Measurements from ENCODE around the gene NEU3. TPM values are rescaled to one million over a fixed set of nuclear protein-coding genes. Genes with fewer than 3 reads are reported as not detected.
"Not testable (repeated sequence)": the region's sequence is repeated elsewhere in the genome, so short reads cannot be mapped to it uniquely, and the experiment has no call there.

Gene NEU3
- total and polyA plus RNA-seq, 5 donors: 3.6 to 7.2 (median 5.0) TPM

DNA sequence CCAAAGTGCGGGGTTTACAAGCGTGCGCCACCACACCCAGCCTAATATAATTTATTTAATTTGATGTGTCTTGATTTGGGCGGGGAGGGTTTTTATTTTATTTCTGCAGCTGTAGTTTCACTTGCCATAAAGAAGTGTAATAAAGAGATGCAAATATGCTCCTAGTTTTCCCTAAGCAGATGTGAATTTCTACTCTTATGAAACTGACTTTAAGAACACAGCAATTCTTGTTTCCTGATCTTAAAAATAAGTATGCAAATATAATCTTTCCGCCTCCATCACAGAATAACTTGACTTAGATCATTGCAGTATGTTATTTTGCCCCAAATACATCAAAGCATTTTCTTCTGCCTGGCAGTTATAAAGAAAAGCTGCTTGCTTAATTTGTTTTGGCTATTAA lies 35.3 kb upstream of the NEU3 start:
- no peaks in the 10 kb centered on the region for H3K27me3 ChIP-seq (ENCODE audit: control insufficient read depth, insufficient read depth)
- no peak overlapping the region for H3K4me3 ChIP-seq (ENCODE audit: low read length)
- intact Hi-C loops (cut with DNase I): no loop called here
- ATAC-seq: no peak
- DNase-seq: no peak
- H3K4me1 ChIP-seq (ENCODE audit: control insufficient read depth, insufficient read depth, low read length): peaks cover 9% of the 10 kb centered on the region
- 97% methylated on average over 5 of the region's 5 CpGs for WGBS
- H3K27ac ChIP-seq (ENCODE audit: low read length): no peak overlapping the region
- H3K9me3 ChIP-seq (ENCODE audit: control insufficient read depth, low read length): no peaks in the 10 kb centered on the region

DNA sequence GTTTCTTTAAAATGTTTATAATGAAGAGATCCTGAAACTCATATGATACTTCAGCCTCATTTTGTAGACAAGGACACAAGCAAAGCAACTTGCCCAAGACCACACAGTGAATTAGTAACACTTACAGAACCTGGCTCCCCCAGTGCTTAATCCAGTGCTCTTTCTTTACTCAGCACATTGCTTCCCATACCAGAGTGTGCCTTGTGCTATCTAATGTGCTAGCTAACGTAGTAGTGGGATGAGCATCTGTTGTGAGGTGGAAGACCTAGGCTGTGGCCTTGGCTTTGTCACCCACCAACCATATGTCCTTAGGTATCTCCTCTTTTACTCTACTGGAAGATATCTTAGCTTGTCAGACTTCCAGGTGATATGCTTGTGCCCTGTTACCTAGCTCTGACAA lies 34.5 kb upstream of the NEU3 start:
- Histone ChIP-seq H3K4me3 (ENCODE audit: low read length) (no peak overlapping the region), H3K9me3 (ENCODE audit: control insufficient read depth, low read length) (no peaks in the 10 kb centered on the region), H3K27ac (ENCODE audit: low read length) (no peak overlapping the region), H3K27me3 (ENCODE audit: control insufficient read depth, insufficient read depth) (no peaks in the 10 kb centered on the region), H3K4me1 (ENCODE audit: control insufficient read depth, insufficient read depth, low read length) (peaks cover 9% of the 10 kb centered on the region)
- WGBS: 88% methylated on average over 1 of the region's 1 CpG
- no peak for DNase-seq
- intact Hi-C loops (cut with DNase I): no loop called here
- no peak for ATAC-seq

DNA sequence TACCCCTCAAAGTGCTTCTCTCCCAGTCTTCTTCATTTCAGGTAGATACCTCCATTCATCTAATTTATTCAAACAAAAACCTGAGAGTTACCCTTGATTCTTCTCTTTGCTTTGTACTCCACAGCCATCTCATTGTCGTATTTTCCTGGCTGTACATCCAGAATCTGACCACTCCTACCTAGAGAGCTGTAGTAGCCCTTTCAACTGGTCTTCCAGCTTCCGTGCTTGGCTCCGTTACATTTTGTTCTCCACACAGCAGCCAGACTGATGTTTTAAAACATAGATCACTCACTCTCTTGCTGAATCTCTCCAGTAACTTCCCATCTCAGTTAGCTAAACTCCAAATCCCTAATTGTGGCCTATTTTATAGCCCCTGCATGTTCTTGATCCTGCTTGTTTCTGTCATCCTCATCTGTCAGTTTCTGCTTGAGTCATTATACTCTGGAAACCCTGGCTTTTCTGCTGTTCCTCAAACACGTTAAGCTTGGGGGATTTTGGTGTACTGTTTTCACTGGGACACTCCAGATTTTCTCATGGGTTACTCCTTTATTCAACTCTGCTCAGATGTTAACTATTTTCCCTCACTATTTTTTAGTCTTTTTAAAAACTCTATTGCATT lies 32.2 kb upstream of the NEU3 start:
- peak; percentile 53 to 63 for ATAC-seq
- Histone ChIP-seq H3K4me3 (ENCODE audit: low read length) (no peak overlapping the region), H3K9me3 (ENCODE audit: control insufficient read depth, low read length) (no peaks in the 10 kb centered on the region), H3K4me1 (ENCODE audit: control insufficient read depth, insufficient read depth, low read length) (peaks cover 7% of the 10 kb centered on the region), H3K27ac (ENCODE audit: low read length) (no peak overlapping the region), H3K27me3 (ENCODE audit: control insufficient read depth, insufficient read depth) (no peaks in the 10 kb centered on the region)
- DNase-seq: no peak
- WGBS: 43% methylated on average over 4 of the region's 4 CpGs
- intact Hi-C loops (cut with DNase I): no loop called here

DNA sequence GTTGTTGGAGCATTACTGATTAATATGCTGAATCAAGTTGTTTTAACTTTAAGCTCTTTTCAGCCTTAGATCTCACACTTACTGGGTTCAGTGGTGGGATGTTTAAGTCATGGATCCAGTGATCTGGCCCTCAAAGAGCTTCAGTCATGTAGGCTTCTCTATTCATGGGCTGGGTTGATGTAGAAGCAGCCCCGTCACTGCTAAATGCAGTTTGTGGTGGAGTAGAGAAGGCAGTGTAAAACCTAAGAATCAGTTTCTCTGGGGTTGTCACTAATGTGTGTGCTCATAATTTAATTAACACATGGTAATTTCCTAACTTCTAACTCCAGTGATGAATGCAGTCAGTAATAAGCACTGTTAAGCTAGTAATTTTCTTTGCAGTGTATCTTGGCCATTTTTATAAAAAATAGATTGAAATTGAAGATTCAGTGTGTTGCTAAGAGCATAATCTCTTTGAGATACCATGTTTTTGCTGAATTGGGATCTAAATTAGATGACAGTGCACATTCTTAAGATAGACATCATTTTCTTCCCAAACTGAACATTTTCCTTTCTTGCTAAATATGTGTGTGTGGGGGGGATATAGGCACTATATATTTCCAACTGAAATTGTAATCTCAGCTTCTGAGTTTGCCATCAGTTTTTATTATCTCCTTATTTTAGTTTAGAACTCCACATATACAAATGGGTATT lies 30.6 kb upstream of the NEU3 start:
- Histone ChIP-seq H3K4me1 (ENCODE audit: control insufficient read depth, insufficient read depth, low read length) (peaks cover 7% of the 10 kb centered on the region), H3K9me3 (ENCODE audit: control insufficient read depth, low read length) (no peaks in the 10 kb centered on the region), H3K27ac (ENCODE audit: low read length) (no peak overlapping the region), H3K27me3 (ENCODE audit: control insufficient read depth, insufficient read depth) (no peaks in the 10 kb centered on the region), H3K4me3 (ENCODE audit: low read length) (no peak overlapping the region)
- DNase-seq (no peak), ATAC-seq (no peak)
- intact Hi-C loops (cut with DNase I): no loop called here
- WGBS: 92% methylated on average over 1 of the region's 1 CpG

DNA sequence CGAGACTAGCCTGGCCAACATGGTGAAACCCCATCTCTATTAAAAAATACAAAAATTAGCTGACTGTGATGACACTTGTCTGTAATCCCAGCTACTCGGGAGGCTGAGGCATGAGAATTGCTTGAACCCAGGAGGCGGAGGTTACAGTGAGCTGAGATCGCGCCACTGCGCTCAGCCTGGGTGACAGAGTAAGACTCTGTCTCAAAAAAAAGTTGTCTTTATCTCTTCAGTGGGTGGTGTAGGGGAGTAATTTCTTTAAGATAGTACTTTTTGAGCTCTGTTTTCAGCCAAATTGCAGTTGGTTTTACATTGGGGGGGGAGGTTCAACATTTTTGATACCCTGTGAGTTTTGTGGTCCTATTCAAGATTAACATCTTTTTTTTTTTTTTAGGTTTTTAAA lies 28.6 kb upstream of the NEU3 start:
- H3K27me3 ChIP-seq (ENCODE audit: control insufficient read depth, insufficient read depth); H3K9me3 ChIP-seq (ENCODE audit: control insufficient read depth, low read length); H3K27ac ChIP-seq (ENCODE audit: low read length); intact Hi-C loops (cut with DNase I); ATAC-seq; H3K4me3 ChIP-seq (ENCODE audit: low read length); H3K4me1 ChIP-seq (ENCODE audit: control insufficient read depth, insufficient read depth, low read length); DNase-seq: not testable (repeated sequence)
- 92% methylated on average over 6 of the region's 6 CpGs for WGBS

DNA sequence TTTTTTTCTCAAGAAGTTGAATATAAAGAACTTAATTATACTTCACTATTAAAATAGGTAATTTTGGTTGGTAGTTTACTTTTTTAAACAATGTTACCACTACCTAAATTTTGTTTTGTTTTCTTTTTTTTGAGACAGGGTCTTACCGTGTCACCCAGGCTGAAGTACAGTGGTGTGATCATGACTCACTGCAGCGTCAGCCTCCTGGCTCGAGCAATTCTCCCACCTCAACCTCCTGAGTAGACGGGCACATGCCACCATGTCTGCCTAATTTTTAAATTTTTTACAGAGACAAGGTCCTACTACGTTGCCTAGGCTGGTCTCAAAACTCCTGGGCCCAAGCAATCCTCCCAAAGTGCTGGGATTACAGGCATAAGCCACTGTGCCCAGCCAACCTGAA lies 22.1 kb upstream of the NEU3 start:
- Histone ChIP-seq H3K4me3 (ENCODE audit: low read length) (no peak overlapping the region), H3K4me1 (ENCODE audit: control insufficient read depth, insufficient read depth, low read length) (no peaks in the 10 kb centered on the region), H3K27me3 (ENCODE audit: control insufficient read depth, insufficient read depth) (no peaks in the 10 kb centered on the region), H3K27ac (ENCODE audit: low read length) (no peak overlapping the region), H3K9me3 (ENCODE audit: control insufficient read depth, low read length) (no peaks in the 10 kb centered on the region)
- WGBS: 90% methylated on average over 5 of the region's 5 CpGs
- intact Hi-C loops (cut with DNase I): no loop called here
- ATAC-seq (no peak), DNase-seq (no peak)

DNA sequence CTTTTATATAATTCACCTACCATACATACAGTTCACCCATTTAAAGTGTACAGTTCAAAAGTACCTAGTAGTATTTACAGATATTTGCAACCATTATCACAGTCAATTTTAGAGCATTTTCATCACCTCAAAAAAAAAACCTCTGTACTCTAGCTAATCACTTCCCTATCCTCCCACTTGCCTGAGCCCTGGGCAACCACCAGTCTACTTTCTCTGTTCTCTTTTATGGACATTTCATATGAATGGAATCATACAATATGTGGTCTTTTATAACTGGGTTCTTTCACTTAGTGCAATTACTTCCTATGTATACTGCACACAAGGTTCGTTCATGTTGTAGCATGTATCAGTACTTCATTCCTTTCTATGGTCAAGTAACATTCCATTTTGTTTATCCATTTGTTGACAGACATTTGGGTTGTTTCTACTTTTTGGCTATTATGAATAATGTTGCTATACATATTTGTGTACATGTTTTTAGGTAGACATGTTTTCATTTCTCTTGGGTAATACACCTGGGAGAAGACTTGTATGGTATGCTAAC lies 17.8 kb upstream of the NEU3 start:
- intact Hi-C loops (cut with DNase I): no loop called here
- Histone ChIP-seq H3K27me3 (ENCODE audit: control insufficient read depth, insufficient read depth) (no peaks in the 10 kb centered on the region), H3K4me1 (ENCODE audit: control insufficient read depth, insufficient read depth, low read length) (no peaks in the 10 kb centered on the region), H3K9me3 (ENCODE audit: control insufficient read depth, low read length) (no peaks in the 10 kb centered on the region), H3K4me3 (ENCODE audit: low read length) (no peak overlapping the region), H3K27ac (ENCODE audit: low read length) (no peak overlapping the region)
- DNase-seq (no peak), ATAC-seq (no peak)
- 72% methylated on average over 1 of the region's 1 CpG for WGBS

DNA sequence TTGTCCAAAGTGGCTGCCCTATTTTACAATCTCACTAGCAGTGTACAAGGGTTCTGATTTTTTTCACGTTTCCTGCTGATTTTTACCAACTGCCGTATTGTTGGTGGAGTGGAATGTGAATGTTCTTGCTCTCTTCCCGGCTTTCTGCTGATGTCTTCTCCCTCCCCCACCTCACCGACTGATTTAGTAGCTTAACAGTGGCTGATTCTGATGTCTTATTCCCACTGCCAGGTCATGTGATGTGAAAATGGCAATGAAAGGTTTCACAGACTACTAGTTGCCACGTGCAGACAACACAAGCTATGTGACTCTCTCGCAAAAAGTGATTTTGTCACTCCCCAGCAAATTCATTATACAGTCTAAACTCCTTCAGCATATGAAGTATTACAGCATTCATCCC lies 17.3 kb upstream of the NEU3 start:
- ATAC-seq (no peak), DNase-seq (no peak)
- no peaks in the 10 kb centered on the region for H3K9me3 ChIP-seq (ENCODE audit: control insufficient read depth, low read length)
- H3K27ac ChIP-seq (ENCODE audit: low read length): no peak overlapping the region
- intact Hi-C loops (cut with DNase I): no loop called here
- WGBS: 67% methylated on average over 6 of the region's 6 CpGs
- H3K4me1 ChIP-seq (ENCODE audit: control insufficient read depth, insufficient read depth, low read length): no peaks in the 10 kb centered on the region
- H3K27me3 ChIP-seq (ENCODE audit: control insufficient read depth, insufficient read depth): no peaks in the 10 kb centered on the region
- H3K4me3 ChIP-seq (ENCODE audit: low read length): no peak overlapping the region

DNA sequence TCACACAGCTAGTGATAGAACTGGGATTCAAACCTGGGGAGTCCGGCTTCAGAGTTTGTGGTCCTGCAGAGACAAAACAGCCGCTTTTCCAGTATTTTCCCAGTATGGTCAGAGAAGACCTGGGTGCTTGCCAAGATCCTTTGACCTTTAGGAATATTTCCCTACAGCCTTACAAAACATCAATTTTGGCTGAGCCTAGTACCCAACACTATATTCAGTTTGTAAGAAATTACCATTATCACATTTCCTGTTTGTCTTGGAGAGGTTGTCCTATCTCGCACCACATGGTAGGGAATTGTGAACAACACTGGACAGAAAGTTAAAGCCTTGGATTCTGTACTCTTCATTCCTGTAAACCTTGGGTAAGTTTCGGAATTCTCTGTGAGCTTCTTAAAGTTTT lies 10.7 kb upstream of the NEU3 start:
- no peak overlapping the region for H3K4me3 ChIP-seq (ENCODE audit: low read length)
- ATAC-seq (peak; percentile 90), DNase-seq (no peak)
- no peaks in the 10 kb centered on the region for H3K4me1 ChIP-seq (ENCODE audit: control insufficient read depth, insufficient read depth, low read length)
- WGBS: 58% methylated on average over 4 of the region's 4 CpGs
- H3K27ac ChIP-seq (ENCODE audit: low read length): no peak overlapping the region
- H3K9me3 ChIP-seq (ENCODE audit: control insufficient read depth, low read length): no peaks in the 10 kb centered on the region
- H3K27me3 ChIP-seq (ENCODE audit: control insufficient read depth, insufficient read depth): no peaks in the 10 kb centered on the region
- intact Hi-C loops (cut with DNase I): no loop called here

DNA sequence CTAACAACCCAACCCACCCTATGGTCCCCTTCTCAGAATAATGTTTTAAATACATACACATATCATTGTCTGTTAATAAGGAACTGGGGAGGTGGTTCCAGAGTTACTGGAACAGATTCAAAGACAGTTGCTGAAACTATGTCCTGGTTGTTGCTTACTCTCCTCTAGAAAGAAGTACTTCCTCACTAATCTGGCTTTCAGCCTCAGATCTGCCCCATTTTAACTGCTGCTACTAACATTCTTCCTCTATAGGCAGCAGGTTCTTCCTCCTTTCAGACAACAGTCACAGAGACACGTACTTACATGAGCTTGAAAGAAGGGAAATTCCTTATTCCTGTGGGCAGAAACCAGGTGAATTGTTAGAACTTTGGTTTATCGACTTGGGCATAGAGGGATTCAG lies 8.1 kb upstream of the NEU3 start:
- H3K9me3 ChIP-seq (ENCODE audit: control insufficient read depth, low read length): no peaks in the 10 kb centered on the region
- DNase-seq (no peak), ATAC-seq (no peak)
- no peak overlapping the region for H3K27ac ChIP-seq (ENCODE audit: low read length)
- H3K27me3 ChIP-seq (ENCODE audit: control insufficient read depth, insufficient read depth): no peaks in the 10 kb centered on the region
- no peak overlapping the region for H3K4me3 ChIP-seq (ENCODE audit: low read length)
- intact Hi-C loops (cut with DNase I): no loop called here
- H3K4me1 ChIP-seq (ENCODE audit: control insufficient read depth, insufficient read depth, low read length): peaks cover 3% of the 10 kb centered on the region
- WGBS: 90% methylated on average over 2 of the region's 2 CpGs

DNA sequence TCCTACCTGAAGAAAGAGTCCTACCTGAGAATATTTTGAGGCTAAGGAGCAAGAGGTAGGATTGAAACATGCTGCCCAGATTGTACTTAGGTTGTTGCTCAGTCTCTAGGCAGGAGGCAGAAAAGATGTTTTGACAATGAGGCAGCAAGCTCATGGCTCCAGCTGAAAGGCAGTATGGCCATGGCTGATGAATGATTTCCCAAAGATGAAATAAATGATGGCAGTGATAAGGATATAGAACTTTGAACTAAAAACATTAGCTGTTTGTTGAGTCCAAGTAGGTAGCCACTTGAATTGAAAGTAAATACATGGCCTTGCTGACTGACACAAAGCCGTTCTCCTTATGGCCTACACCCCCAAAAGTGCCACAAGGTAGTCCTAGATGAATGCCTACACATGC lies 6.8 kb upstream of the NEU3 start:
- H3K4me3 ChIP-seq (ENCODE audit: low read length): no peak overlapping the region
- no peak overlapping the region for H3K27ac ChIP-seq (ENCODE audit: low read length)
- intact Hi-C loops (cut with DNase I): no loop called here
- H3K27me3 ChIP-seq (ENCODE audit: control insufficient read depth, insufficient read depth): no peaks in the 10 kb centered on the region
- H3K9me3 ChIP-seq (ENCODE audit: control insufficient read depth, low read length): no peaks in the 10 kb centered on the region
- 96% methylated on average over 1 of the region's 1 CpG for WGBS
- H3K4me1 ChIP-seq (ENCODE audit: control insufficient read depth, insufficient read depth, low read length): peaks cover 3% of the 10 kb centered on the region
- no peak for ATAC-seq
- DNase-seq: no peak

Measured in right cardiac atrium (tissue), 5 donors.